CD4-positive, alpha-beta T cell (primary cell): ENCODE measurements around the gene PTPRM. TPM values are rescaled to one million over a fixed set of nuclear protein-coding genes. Genes with fewer than 3 reads are reported as not detected.

Experiments used
- ATAC-seq: fragments of 200-7000 bp; cut with Tn5 transposase; one replicate; pipeline ENCODE4 v1.10.0; 2022; ENCODE audit warnings: mild to moderate bottlenecking; ENCODE audit not compliant: poor library complexity
- CTCF ChIA-PET: fragments of 350-600 bp; sonication (Branson Sonifier 250); formaldehyde crosslinking; loops from one replicate; lab custom pipeline; 2021; ENCODE audit warnings: antibody characterized with exemption, inconsistent platforms; lab: Charles Lee
- POLR2A ChIA-PET: fragments of 350-600 bp; sonication (Branson Sonifier 250); formaldehyde crosslinking; loops from one replicate; lab custom pipeline; 2021; ENCODE audit warnings: antibody characterized with exemption, inconsistent platforms; lab: Charles Lee
- DNase-seq, 14 experiments: peaks; one replicate each; pipeline ENCODE4 v3.0.0-alpha.2; 2013 to 2020; ENCODE audit warnings: mixed read lengths in 2 of 14
- H3K27ac ChIP-seq, 2 donors: one replicate each; pipeline versions ENCODE4 v1.5.1 to v1.7.0; 2013; ENCODE audit warnings: low read length in 2 of 2, low read depth in 1 of 2, mild to moderate bottlenecking in 1 of 2
- H3K27me3 ChIP-seq, 2 experiments: 1 replicate in 1 of 2; 2 replicates in 1 of 2; pipeline versions ENCODE4 v1.6.1 to v1.7.0; 2013; ENCODE audit warnings: low read length in 2 of 2, control low read depth in 1 of 2, mild to moderate bottlenecking in 1 of 2, moderate library complexity in 1 of 2; ENCODE audit not compliant: insufficient read depth in 2 of 2, control insufficient read depth in 1 of 2
- H3K36me3 ChIP-seq: one replicate; pipeline ENCODE4 v1.6.1; 2013; ENCODE audit warnings: low read length, control low read depth; ENCODE audit not compliant: insufficient read depth
- H3K4me1 ChIP-seq: one replicate; pipeline ENCODE4 v1.6.1; 2013; ENCODE audit warnings: low read length, control low read depth; ENCODE audit not compliant: insufficient read depth
- H3K4me3 ChIP-seq: one replicate; pipeline ENCODE4 v1.5.1; 2013; ENCODE audit warnings: mild to moderate bottlenecking, low read length, moderate library complexity
- H3K9me3 ChIP-seq, 2 experiments: 1 replicate in 1 of 2; 2 replicates in 1 of 2; pipeline versions ENCODE4 v1.6.1 to v1.7.0; 2013; ENCODE audit warnings: low read length in 2 of 2, mild to moderate bottlenecking in 2 of 2, control low read depth in 1 of 2, moderate library complexity in 1 of 2; ENCODE audit not compliant: control insufficient read depth in 1 of 2, insufficient read depth in 1 of 2
- H3K27ac Mint-ChIP-seq: one replicate; pipeline ENCODE4 v1.8.0; 2020; ENCODE audit warnings: mixed read lengths
- H3K27me3 Mint-ChIP-seq: one replicate; pipeline ENCODE4 v1.8.0; 2021; ENCODE audit warnings: mixed read lengths
- H3K36me3 Mint-ChIP-seq: one replicate; pipeline ENCODE4 v1.8.0; 2021; ENCODE audit warnings: low read depth, mixed read lengths
- H3K4me1 Mint-ChIP-seq: one replicate; pipeline ENCODE4 v1.8.0; 2021; ENCODE audit warnings: low read depth, mixed read lengths
- H3K4me3 Mint-ChIP-seq: one replicate; pipeline ENCODE4 v1.8.0; 2020; ENCODE audit warnings: mild to moderate bottlenecking, mixed read lengths
- H3K9me3 Mint-ChIP-seq: one replicate; pipeline ENCODE4 v1.8.0; 2020; ENCODE audit warnings: mixed read lengths
- intact Hi-C, 2 experiments: fragments of 100-400 bp; cut with DNase I in 1 of 2; cut with micrococcal nuclease in 1 of 2; formaldehyde crosslinking; loops; one replicate each; pipeline versions ENCODE4 v1.15.1 to v1.9.0; 2023 to 2025; cut with DNase I, micrococcal nuclease
- total RNA-seq, 174 experiments: library from RNA in 2 of 174; stranded (reverse) in 2 of 174; gene quantifications; one replicate each; pipeline ENCODE4 v1.2.3 and lab custom pipeline; 2021 to 2026
- TF ChIP-seq, protein P1 (sequence below): fragments of 200-600 bp; IDR thresholded peaks from one replicate; pipeline ENCODE4 v1.8.0; 2022; ENCODE audit warnings: antibody characterized with exemption, mild to moderate bottlenecking

Gene PTPRM
- total RNA-seq, 2 experiments from 2014 or later = 21.7 to 21.9 TPM

DNA sequence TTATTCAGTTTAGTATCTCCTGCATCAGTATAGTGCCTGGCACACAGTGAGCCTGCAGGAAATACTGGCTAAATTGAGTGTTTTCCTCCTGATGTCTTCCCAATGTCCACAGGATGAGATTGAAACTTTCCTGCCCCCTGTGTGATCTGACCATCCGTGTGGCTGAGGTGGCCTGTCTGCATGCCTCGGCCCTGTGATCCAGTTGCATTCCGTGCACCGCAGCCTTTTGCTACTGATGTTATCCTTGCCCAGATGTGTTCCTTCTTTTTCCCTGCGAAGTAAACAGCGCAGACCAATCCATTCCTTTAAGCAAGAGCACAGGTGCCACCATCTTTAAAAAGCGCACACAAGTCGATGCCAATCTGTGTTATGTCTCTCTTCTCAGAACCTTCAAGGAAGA, 462.6 kb downstream of the PTPRM start:
- intact Hi-C loops = no loop called here
- Mint-ChIP-seq H3K27ac (no peak overlapping the region), H3K4me3 (no peak overlapping the region), H3K4me1 (peaks cover 5% of the 10 kb centered on the region), H3K27me3 (no peaks in the 10 kb centered on the region), H3K9me3 (no peaks in the 10 kb centered on the region), H3K36me3 (no peaks in the 10 kb centered on the region)
- Histone ChIP-seq H3K9me3 (peaks cover 0 to 10% of the 10 kb centered on the region in 2 experiments), H3K36me3 (no peaks in the 10 kb centered on the region), H3K27me3 (no peaks in the 10 kb centered on the region), H3K27ac (no peak overlapping the region), H3K4me1 (no peaks in the 10 kb centered on the region), H3K4me3 (no peak overlapping the region)
- CTCF ChIA-PET = no interaction called here
- TF ChIP-seq, protein P1, sequence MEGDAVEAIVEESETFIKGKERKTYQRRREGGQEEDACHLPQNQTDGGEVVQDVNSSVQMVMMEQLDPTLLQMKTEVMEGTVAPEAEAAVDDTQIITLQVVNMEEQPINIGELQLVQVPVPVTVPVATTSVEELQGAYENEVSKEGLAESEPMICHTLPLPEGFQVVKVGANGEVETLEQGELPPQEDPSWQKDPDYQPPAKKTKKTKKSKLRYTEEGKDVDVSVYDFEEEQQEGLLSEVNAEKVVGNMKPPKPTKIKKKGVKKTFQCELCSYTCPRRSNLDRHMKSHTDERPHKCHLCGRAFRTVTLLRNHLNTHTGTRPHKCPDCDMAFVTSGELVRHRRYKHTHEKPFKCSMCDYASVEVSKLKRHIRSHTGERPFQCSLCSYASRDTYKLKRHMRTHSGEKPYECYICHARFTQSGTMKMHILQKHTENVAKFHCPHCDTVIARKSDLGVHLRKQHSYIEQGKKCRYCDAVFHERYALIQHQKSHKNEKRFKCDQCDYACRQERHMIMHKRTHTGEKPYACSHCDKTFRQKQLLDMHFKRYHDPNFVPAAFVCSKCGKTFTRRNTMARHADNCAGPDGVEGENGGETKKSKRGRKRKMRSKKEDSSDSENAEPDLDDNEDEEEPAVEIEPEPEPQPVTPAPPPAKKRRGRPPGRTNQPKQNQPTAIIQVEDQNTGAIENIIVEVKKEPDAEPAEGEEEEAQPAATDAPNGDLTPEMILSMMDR = no peak
- DNase-seq (no peak), ATAC-seq (no peak)
- POLR2A ChIA-PET = no interaction called here

- no peaks in the 10 kb centered on the region for H3K36me3 ChIP-seq
- intact Hi-C loops = no loop called here
- no peaks in the 10 kb centered on the region for H3K27me3 Mint-ChIP-seq
- H3K9me3 Mint-ChIP-seq = no peaks in the 10 kb centered on the region
- DNase-seq (no peak), ATAC-seq (no peak)
- TF ChIP-seq, protein P1 = no peak
- peaks cover 5% of the 10 kb centered on the region for H3K4me1 Mint-ChIP-seq
- ChIA-PET POLR2A (no interaction called here), CTCF (no interaction called here)
- no peak overlapping the region for H3K27ac Mint-ChIP-seq
- H3K4me1 ChIP-seq = no peaks in the 10 kb centered on the region
- H3K4me3 ChIP-seq = no peak overlapping the region
- no peaks in the 10 kb centered on the region for H3K27me3 ChIP-seq
- no peaks in the 10 kb centered on the region for H3K36me3 Mint-ChIP-seq
- H3K4me3 Mint-ChIP-seq = no peak overlapping the region
- H3K27ac ChIP-seq = no peak overlapping the region
- H3K9me3 ChIP-seq = peaks cover 0 to 10% of the 10 kb centered on the region in 2 experiments
These were observed 463.1 kb downstream of the PTPRM start for GRCh38 chr18:8030201-8030600.

GRCh38 chr18:8031496-8031895, 464.4 kb downstream of the PTPRM start:
- Histone ChIP-seq H3K4me1 (no peaks in the 10 kb centered on the region), H3K4me3 (no peak overlapping the region), H3K27me3 (no peaks in the 10 kb centered on the region), H3K9me3 (peaks cover 0 to 10% of the 10 kb centered on the region in 2 experiments), H3K27ac (no peak overlapping the region), H3K36me3 (no peaks in the 10 kb centered on the region)
- ATAC-seq = no peak
- TF ChIP-seq, protein P1 = no peak
- Mint-ChIP-seq H3K4me3 (no peak overlapping the region), H3K27ac (no peak overlapping the region), H3K9me3 (no peaks in the 10 kb centered on the region), H3K4me1 (peaks cover 4% of the 10 kb centered on the region), H3K36me3 (no peaks in the 10 kb centered on the region), H3K27me3 (no peaks in the 10 kb centered on the region)
- no peak for DNase-seq
- POLR2A ChIA-PET = interaction anchor here (0.9 kb wide), 1 partner anchor 9 kb away, joined by 3 read pairs; no protein-coding TSS in a partner anchor
- CTCF ChIA-PET = no interaction called here
- intact Hi-C loops = no loop called here
